GM12878 (cell line): ENCODE data around the gene DDX39B. TPM values are rescaled to one million over a fixed set of nuclear protein-coding genes. Genes with fewer than 3 reads are reported as not detected.
A peak's percentile ranks its signal among the peaks of the same experiment; 100 is the strongest.

ENCODE experiments used
- ATAC-seq: fragments of 200-7000 bp; cut with Tn5 transposase; 3 replicates; pipeline ENCODE4 v1.9.1; 2020; ENCODE audit warnings: mild to moderate bottlenecking, moderate library complexity
- BruUV-seq: library from RNA; stranded (reverse); fragments of 400-500 nt; replicated peaks from 2 replicates; lab custom pipeline; 2021; lab: Mats Ljungman, UMichigan
- CTCF ChIA-PET: fragments of 300-600 bp; sonication (Branson Sonifier 250); formaldehyde crosslinking; extraction: SDS; loops from one replicate; lab custom pipeline; 2021; ENCODE audit warnings: inconsistent platforms; lab: Yijun Ruan, JAX
- POLR2A ChIA-PET: fragments of 350-600 bp; formaldehyde crosslinking; extraction: SDS; loops from one replicate; lab custom pipeline; 2021; ENCODE audit warnings: inconsistent platforms; lab: Charles Lee
- RAD21 ChIA-PET: fragments of 300-600 bp; sonication (Branson Sonifier 250); formaldehyde crosslinking; loops from one replicate; lab custom pipeline; 2023; ENCODE audit warnings: antibody characterized with exemption; ENCODE audit not compliant: unreplicated experiment; lab: Charles Lee
- SMC1A ChIA-PET: fragments of 300-600 bp; sonication (Branson Sonifier 250); formaldehyde crosslinking; loops from one replicate; lab custom pipeline; 2023; ENCODE audit not compliant: unreplicated experiment, uncharacterized antibody; lab: Charles Lee
- DNase-seq: peaks from one replicate; pipeline ENCODE4 v3.0.0-alpha.2; 2011; ENCODE audit warnings: low read depth, low spot score
- FAIRE-seq: peaks from 3 replicates; lab custom pipeline; 2011; peaks lifted over from hg19 to GRCh38; lab: Jason Lieb, UNC
- H2AFZ ChIP-seq: 2 replicates; pipeline ENCODE4 v1.6.0; 2011; ENCODE audit warnings: low read depth, low read length, control low read depth; ENCODE audit not compliant: control insufficient read depth
- H3K27ac ChIP-seq: 2 replicates; pipeline ENCODE4 v1.5.1; 2011; ENCODE audit warnings: control low read depth; ENCODE audit not compliant: control insufficient read depth, insufficient read depth
- H3K27me3 ChIP-seq, 2 experiments: replicated peaks in 1 of 2; 2 replicates each; pipeline versions ENCODE4 v1.6.0 to v1.6.1; 2011; ENCODE audit warnings: low read length in 1 of 2; ENCODE audit not compliant: control insufficient read depth in 2 of 2, insufficient read depth in 2 of 2
- H3K36me3 ChIP-seq, 2 experiments: 2 replicates each; pipeline ENCODE4 v1.5.1; 2011; ENCODE audit warnings: low read length in 1 of 2; ENCODE audit not compliant: control insufficient read depth in 2 of 2, insufficient read depth in 2 of 2
- H3K4me1 ChIP-seq: 2 replicates; pipeline ENCODE4 v1.6.1; 2011; ENCODE audit warnings: mild to moderate bottlenecking, low read length, moderate library complexity, mixed read lengths; ENCODE audit not compliant: control insufficient read depth, insufficient read depth
- H3K4me2 ChIP-seq: 2 replicates; pipeline ENCODE4 v1.6.0; 2011; ENCODE audit warnings: control low read depth; ENCODE audit not compliant: control insufficient read depth, insufficient read depth
- H3K4me3 ChIP-seq: fragments of 200-600 bp; sonication (generic); 2 replicates; pipeline ENCODE4 v1.5.1; 2016
- H3K79me2 ChIP-seq: 2 replicates; pipeline ENCODE4 v1.6.0; 2011; ENCODE audit warnings: low read length; ENCODE audit not compliant: control insufficient read depth, insufficient read depth
- H3K9ac ChIP-seq: 2 replicates; pipeline ENCODE4 v1.8.0; 2011; ENCODE audit warnings: low read length, control low read depth, mixed read lengths; ENCODE audit not compliant: control insufficient read depth, insufficient read depth
- H3K9me3 ChIP-seq: replicated peaks from 3 replicates; pipeline ENCODE4 v1.5.1; 2011; ENCODE audit warnings: mild to moderate bottlenecking, low read length; ENCODE audit not compliant: control insufficient read depth, insufficient read depth
- H4K20me1 ChIP-seq: 2 replicates; pipeline ENCODE4 v1.6.0; 2011; ENCODE audit not compliant: control insufficient read depth, insufficient read depth
- ASH2L ChIP-seq: fragments of 300-600, 200-600 bp; sonication (generic); IDR thresholded peaks from 2 replicates; pipeline ENCODE4 v1.6.1; 2017; ENCODE audit warnings: low read depth, mild to moderate bottlenecking, borderline replicate concordance
- CTCF ChIP-seq, 3 experiments: IDR thresholded peaks in 2 of 3; conservative IDR thresholded peaks in 1 of 3; 2 replicates each; pipeline ENCODE4 v1.5.1; 2011; ENCODE audit warnings: low read depth in 3 of 3, low read length in 3 of 3, mild to moderate bottlenecking in 3 of 3, control low read depth in 2 of 3, moderate library complexity in 2 of 3, inconsistent platforms in 1 of 3, mixed read lengths in 1 of 3; ENCODE audit not compliant: control insufficient read depth in 2 of 3, insufficient read depth in 1 of 3; ENCODE audit errors: extremely low read depth in 1 of 3
- EP300 ChIP-seq, 2 experiments: fragments of 150-350 bp in 1 of 2; IDR thresholded peaks; 2 replicates each; pipeline ENCODE4 v1.6.1; 2011 to 2012; ENCODE audit warnings: low read depth in 2 of 2, low read length in 2 of 2, borderline replicate concordance in 1 of 2, improper control_type of control experiment in 1 of 2, inconsistent platforms in 1 of 2; ENCODE audit not compliant: control insufficient read depth in 1 of 2
- JUND ChIP-seq: IDR thresholded peaks from 2 replicates; pipeline ENCODE4 v1.6.1; 2012; ENCODE audit warnings: low read depth, mild to moderate bottlenecking, low read length, improper control_type of control experiment, moderate library complexity
- MXI1 ChIP-seq: fragments of 150-350 bp; IDR thresholded peaks from 2 replicates; pipeline ENCODE4 v1.6.1; 2011; ENCODE audit warnings: low read depth, mild to moderate bottlenecking, inconsistent platforms, low read length, improper control_type of control experiment
- NR2C2 ChIP-seq: IDR thresholded peaks from 2 replicates; pipeline ENCODE4 v1.6.1; 2011; ENCODE audit warnings: borderline replicate concordance, low read depth; ENCODE audit not compliant: control insufficient read depth, insufficient read length
- NR2F1 ChIP-seq: fragments of 450-650 bp; conservative IDR thresholded peaks from 2 replicates; pipeline ENCODE4 v1.6.1; 2017; ENCODE audit warnings: mild to moderate bottlenecking
- POU2F2 ChIP-seq: IDR thresholded peaks from 3 replicates; pipeline ENCODE4 v1.6.1; 2011; ENCODE audit warnings: low read depth, mild to moderate bottlenecking, low read length, borderline replicate concordance
- SMARCA5 ChIP-seq: fragments of 450-650 bp; IDR thresholded peaks from 2 replicates; pipeline ENCODE4 v1.6.1; 2017; ENCODE audit warnings: mild to moderate bottlenecking
- STAT3 ChIP-seq: IDR thresholded peaks from 2 replicates; pipeline ENCODE4 v1.6.1; 2011; ENCODE audit warnings: low read depth, low read length, improper control_type of control experiment
- TCF12 ChIP-seq: IDR thresholded peaks from 2 replicates; pipeline ENCODE4 v1.6.1; 2011; ENCODE audit warnings: low read depth, mild to moderate bottlenecking, low read length
- WRNIP1 ChIP-seq: IDR thresholded peaks from 2 replicates; pipeline ENCODE4 v1.6.1; 2011; ENCODE audit warnings: low read depth, low read length, improper control_type of control experiment, borderline replicate concordance
- YBX1 ChIP-seq: fragments of 450-650 bp; IDR thresholded peaks from 2 replicates; pipeline ENCODE4 v1.6.1; 2016; ENCODE audit warnings: antibody characterized with exemption
- WGBS: methylation state at CpG from one replicate; pipeline ENCODE4 v1.1.6; 2016; ENCODE audit warnings: low lambda C conversion rate; ENCODE audit not compliant: insufficient replicate concordance, insufficient coverage; ENCODE audit errors: missing lambda C conversion rate; 5-methylcytosine and 5-hydroxymethylcytosine counted together
- in situ Hi-C: fragments of 300-500 bp; cut with MboI; formaldehyde crosslinking; loops from 9 replicates; pipeline ENCODE4 v1.14.3; 2018; ENCODE audit warnings: mixed read lengths
- intact Hi-C: fragments of 100-400 bp; cut with micrococcal nuclease; formaldehyde crosslinking; loops from one replicate; pipeline ENCODE4 v1.14.2; 2022; ENCODE audit not compliant: unreplicated experiment
- polyA plus RNA-seq, 11 experiments: library from polyadenylated mRNA; depleted of rRNA in 4 of 11; unstranded in 6 of 11; stranded (reverse) in 5 of 11; fragments of >200 nt; fragmentation: Nextera tagmentation in 4 of 11; fragmentation: Illumina TruSeq in 1 of 11; extraction: Ambion mirVana in 4 of 11; extraction: Trizol in 1 of 11; gene quantifications; 1 replicate in 1 of 11; 2 replicates in 10 of 11; pipeline versions ENCODE4 v1.2.1 to v1.2.3, GENCODE V29; 2011 to 2016; ENCODE audit warnings: inconsistent platforms in 2 of 11, missing spikeins in 2 of 11, low read depth in 1 of 11
- total RNA-seq, 4 experiments: library from RNA; depleted of rRNA in 3 of 4; stranded (reverse); fragments of >200 nt in 3 of 4; fragmentation: Illumina TruSeq in 1 of 4; extraction: Trizol in 1 of 4; gene quantifications; 2 replicates each; pipeline versions ENCODE4 v1.2.1 to v1.2.3, GENCODE V29; 2013 to 2021
- TF ChIP-seq, protein P1 (sequence below): IDR thresholded peaks from 2 replicates; pipeline ENCODE4 v1.6.1; 2011; ENCODE audit warnings: borderline replicate concordance, low read depth, mild to moderate bottlenecking, moderate library complexity, mixed read lengths, low read length; ENCODE audit not compliant: insufficient read depth; ENCODE audit errors: extremely low read length
- TF ChIP-seq, protein P2 (sequence below): fragments of 450-650 bp; formaldehyde crosslinking; IDR thresholded peaks from 2 replicates; pipeline ENCODE4 v1.5.0; 2022; ENCODE audit warnings: mild to moderate bottlenecking, missing genetic modification characterization

DDX39B gene
- total and polyA plus RNA-seq, 10 of the 15 experiments (the other 5 are each of a cell fraction or from before 2014, with no cell fraction given) = 271 to 661 (median 330) TPM

GRCh38 chr6:31586008-31586407, 44.2 kb upstream of the DDX39B start, which contains the start of gene LST1 (continued):
- TF ChIP-seq TCF12 = no peak
- TF ChIP-seq, all 136 proteins: peak for 0

GRCh38 chr6:31585491-31585890, 43.7 kb upstream of the DDX39B start:
- Histone ChIP-seq H2AFZ (no peak overlapping the region; the same call in 1 of the 2 replicates), H3K4me2 (peak overlapping the region; percentile 60)
- 42% methylated on average over 2 of the region's 2 CpGs for WGBS
- TF ChIP-seq YBX1 (no peak), POU2F2 (no peak), NR2F1 (no peak), JUND (no peak), CTCF (IDR thresholded peaks at IDR 0.05 in 2 of 3, conservative IDR thresholded peaks at IDR 0.05 in 1 of 3; ENCODE audit: control insufficient read depth in 2 of 3, extremely low read depth in 1 of 3, insufficient read depth in 1 of 3, low read depth in 3 of 3, low read length in 3 of 3) (peak; percentile 39 to 76 (median 67)), NR2C2 (no peak), ASH2L (no peak), STAT3 (no peak), WRNIP1 (0 out of 2 replicates have a peak, but pooled peaks have one; percentile 41), MXI1 (no peak), EP300 (IDR thresholded peaks at IDR 0.05; ENCODE audit: borderline replicate concordance in 1 of 2, control insufficient read depth in 1 of 2, low read depth in 2 of 2, low read length in 2 of 2) (no peak), SMARCA5 (peak; percentile 36; the same call in 1 of the 2 replicates)
- TF ChIP-seq, protein P1, sequence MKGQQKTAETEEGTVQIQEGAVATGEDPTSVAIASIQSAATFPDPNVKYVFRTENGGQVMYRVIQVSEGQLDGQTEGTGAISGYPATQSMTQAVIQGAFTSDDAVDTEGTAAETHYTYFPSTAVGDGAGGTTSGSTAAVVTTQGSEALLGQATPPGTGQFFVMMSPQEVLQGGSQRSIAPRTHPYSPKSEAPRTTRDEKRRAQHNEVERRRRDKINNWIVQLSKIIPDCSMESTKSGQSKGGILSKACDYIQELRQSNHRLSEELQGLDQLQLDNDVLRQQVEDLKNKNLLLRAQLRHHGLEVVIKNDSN = no peak
- TF ChIP-seq, protein P2, sequence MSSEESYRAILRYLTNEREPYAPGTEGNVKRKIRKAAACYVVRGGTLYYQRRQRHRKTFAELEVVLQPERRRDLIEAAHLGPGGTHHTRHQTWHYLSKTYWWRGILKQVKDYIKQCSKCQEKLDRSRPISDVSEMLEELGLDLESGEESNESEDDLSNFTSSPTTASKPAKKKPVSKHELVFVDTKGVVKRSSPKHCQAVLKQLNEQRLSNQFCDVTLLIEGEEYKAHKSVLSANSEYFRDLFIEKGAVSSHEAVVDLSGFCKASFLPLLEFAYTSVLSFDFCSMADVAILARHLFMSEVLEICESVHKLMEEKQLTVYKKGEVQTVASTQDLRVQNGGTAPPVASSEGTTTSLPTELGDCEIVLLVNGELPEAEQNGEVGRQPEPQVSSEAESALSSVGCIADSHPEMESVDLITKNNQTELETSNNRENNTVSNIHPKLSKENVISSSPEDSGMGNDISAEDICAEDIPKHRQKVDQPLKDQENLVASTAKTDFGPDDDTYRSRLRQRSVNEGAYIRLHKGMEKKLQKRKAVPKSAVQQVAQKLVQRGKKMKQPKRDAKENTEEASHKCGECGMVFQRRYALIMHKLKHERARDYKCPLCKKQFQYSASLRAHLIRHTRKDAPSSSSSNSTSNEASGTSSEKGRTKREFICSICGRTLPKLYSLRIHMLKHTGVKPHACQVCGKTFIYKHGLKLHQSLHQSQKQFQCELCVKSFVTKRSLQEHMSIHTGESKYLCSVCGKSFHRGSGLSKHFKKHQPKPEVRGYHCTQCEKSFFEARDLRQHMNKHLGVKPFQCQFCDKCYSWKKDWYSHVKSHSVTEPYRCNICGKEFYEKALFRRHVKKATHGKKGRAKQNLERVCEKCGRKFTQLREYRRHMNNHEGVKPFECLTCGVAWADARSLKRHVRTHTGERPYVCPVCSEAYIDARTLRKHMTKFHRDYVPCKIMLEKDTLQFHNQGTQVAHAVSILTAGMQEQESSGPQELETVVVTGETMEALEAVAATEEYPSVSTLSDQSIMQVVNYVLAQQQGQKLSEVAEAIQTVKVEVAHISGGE (CRISPR knock-in tag) = no peak

More at GRCh38 chr6:31585491-31585890, 43.7 kb upstream of the DDX39B start:
- ChIA-PET RAD21 (interaction anchor here (1.8 to 17.5 kb wide), 5 partner anchors 10 to 93 kb away, joined by 5 to 620 read pairs (median 53); partner anchors contain the start of genes ATP6V1G2, LTA, NCR3 and NFKBIL1), CTCF (interaction anchor here (1.3 to 31.0 kb wide), 5 partner anchors 5 to 91 kb away, joined by 3 to 2098 read pairs (median 789); partner anchors contain the start of genes ATP6V1G2, DDX39B, LST1 and LTA), SMC1A (interaction anchor here (0.8 to 45.5 kb wide), 6 partner anchors 10 to 153 kb away, joined by 3 to 1989 read pairs (median 30); partner anchors contain the start of genes ATP6V1G2, DDX39B, LTA and NCR3), POLR2A (interaction anchor here (0.6 to 17.1 kb wide), 6 partner anchors 10 to 91 kb away, joined by 3 to 282 read pairs (median 90); partner anchors contain the start of genes ATP6V1G2, LTA, NCR3 and NFKBIL1)
- peaks cover 25% of the 10 kb centered on the region for H3K79me2 ChIP-seq
- 0 out of 2 replicates have a peak overlapping the region, but pooled peaks have one; percentile 51 for H3K9ac ChIP-seq
- H3K4me1 ChIP-seq = peaks cover 46% of the 10 kb centered on the region
- intact Hi-C loops (no loop called here), in situ Hi-C loops (no loop called here)
- no peak for DNase-seq
- peak overlapping the region; percentile 75 for H3K27ac ChIP-seq
- ATAC-seq = peak; percentile 34
- H3K36me3 ChIP-seq = no peaks in the 10 kb centered on the region; a peak in 1 of 4 replicates
- no peak overlapping the region for H3K4me3 ChIP-seq
- FAIRE-seq = no peak
- H3K27me3 ChIP-seq = no peaks in the 10 kb centered on the region
- no peaks in the 10 kb centered on the region for H3K9me3 ChIP-seq
- BruUV-seq = no TSS peak
- H4K20me1 ChIP-seq = no peaks in the 10 kb centered on the region
